Measurements from ENCODE around the gene NMNAT1. TPM values are rescaled to one million over a fixed set of nuclear protein-coding genes. Genes with fewer than 3 reads are reported as not detected.

Gene NMNAT1
- polyA plus RNA-seq, 2 of the 4 experiments (the other 2 are of a cell fraction): 3.2 to 4.9 TPM

DNA sequence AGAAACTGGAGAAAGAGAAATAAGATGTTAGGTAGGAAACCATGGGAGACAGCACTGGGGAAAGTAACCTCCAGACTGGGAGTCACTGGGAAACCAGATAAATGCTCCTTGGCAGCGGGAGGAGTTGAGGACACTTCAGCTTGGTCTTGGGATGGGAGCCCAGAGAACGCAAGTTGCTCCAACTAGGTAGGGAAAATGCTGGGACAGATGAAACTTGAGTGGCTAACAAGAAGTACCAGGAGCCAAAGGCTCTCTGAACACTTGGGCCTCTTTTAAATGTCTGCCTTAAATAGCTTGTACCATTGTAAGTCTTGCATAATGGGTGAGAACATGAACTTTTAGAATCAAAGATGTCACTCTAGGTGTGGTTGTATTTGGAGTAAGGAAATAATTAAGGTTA lies 3.0 kb downstream of the NMNAT1 start:
- Histone ChIP-seq H3K4me3 (no peak overlapping the region), H3K4me2 (no peak overlapping the region), H3K9me3 (no peaks in the 10 kb centered on the region), H3K4me1 (peaks cover 10% of the 10 kb centered on the region; the same call in 1 of the 3 replicates), H3K27ac (no peak overlapping the region)
- TF ChIP-seq, protein P1, sequence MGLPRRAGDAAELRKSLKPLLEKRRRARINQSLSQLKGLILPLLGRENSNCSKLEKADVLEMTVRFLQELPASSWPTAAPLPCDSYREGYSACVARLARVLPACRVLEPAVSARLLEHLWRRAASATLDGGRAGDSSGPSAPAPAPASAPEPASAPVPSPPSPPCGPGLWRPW (IDR thresholded peaks at IDR 0.05): no peak
- TF ChIP-seq CBX2 (IDR thresholded peaks at IDR 0.05; ENCODE audit: borderline replicate concordance, low read depth): no peak
- TF ChIP-seq JUN (IDR thresholded peaks at IDR 0.05): no peak
- no peak for TF ChIP-seq MAFK (IDR thresholded peaks at IDR 0.05; ENCODE audit: partially characterized antibody)
- no peak for TF ChIP-seq JUNB (IDR thresholded peaks at IDR 0.05)
- no peak for TF ChIP-seq FOSB (CRISPR knock-in tag; IDR thresholded peaks at IDR 0.05)
- TF ChIP-seq CEBPB (IDR thresholded peaks at IDR 0.05): no peak
- TF ChIP-seq, protein P2, sequence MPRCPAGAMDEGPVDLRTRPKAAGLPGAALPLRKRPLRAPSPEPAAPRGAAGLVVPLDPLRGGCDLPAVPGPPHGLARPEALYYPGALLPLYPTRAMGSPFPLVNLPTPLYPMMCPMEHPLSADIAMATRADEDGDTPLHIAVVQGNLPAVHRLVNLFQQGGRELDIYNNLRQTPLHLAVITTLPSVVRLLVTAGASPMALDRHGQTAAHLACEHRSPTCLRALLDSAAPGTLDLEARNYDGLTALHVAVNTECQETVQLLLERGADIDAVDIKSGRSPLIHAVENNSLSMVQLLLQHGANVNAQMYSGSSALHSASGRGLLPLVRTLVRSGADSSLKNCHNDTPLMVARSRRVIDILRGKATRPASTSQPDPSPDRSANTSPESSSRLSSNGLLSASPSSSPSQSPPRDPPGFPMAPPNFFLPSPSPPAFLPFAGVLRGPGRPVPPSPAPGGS (IDR thresholded peaks at IDR 0.05): no peak
- no peak for TF ChIP-seq MYC (IDR thresholded peaks at IDR 0.05; ENCODE audit: borderline replicate concordance, low read length)
- TF ChIP-seq ZC3H11A (IDR thresholded peaks at IDR 0.05): no peak
- TF ChIP-seq KDM1A (IDR thresholded peaks at IDR 0.05; ENCODE audit: low read depth): no peak
- TF ChIP-seq HDAC2 (IDR thresholded peaks at IDR 0.05): no peak
- no peak for TF ChIP-seq HEYL (CRISPR knock-in tag; IDR thresholded peaks at IDR 0.05)
- DNase-seq (ENCODE audit: low read depth in 1 of 2, low spot score in 1 of 2) (no peak), FAIRE-seq (no peak), ATAC-seq (no peak)
- CTCF ChIA-PET: no interaction called here
- 95% methylated on average over 2 of the region's 2 CpGs for WGBS (ENCODE audit: missing lambda C conversion rate)
- POLR2A ChIA-PET: no interaction called here

DNA sequence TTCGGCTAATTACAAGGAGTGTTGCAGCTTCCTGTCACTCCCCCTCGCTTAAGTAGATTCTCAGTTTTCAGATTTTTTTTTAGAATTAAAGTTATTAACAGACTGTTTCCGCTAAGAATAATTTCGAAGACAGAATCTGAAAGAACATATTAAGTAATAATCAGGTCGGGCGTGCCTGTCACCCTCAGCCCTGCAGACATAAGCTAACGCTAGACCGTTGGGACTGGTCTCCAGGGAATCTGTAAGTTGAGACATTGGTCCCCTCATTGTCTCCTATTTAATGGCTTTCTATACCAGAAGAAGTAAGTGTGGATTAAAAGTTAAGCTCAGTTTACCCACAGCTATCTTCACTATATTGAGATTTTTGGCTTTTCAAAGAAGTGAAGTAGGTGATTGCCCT lies 14.5 kb downstream of the NMNAT1 start:
- DNase-seq (ENCODE audit: low read depth in 1 of 2, low spot score in 1 of 2) (no peak), FAIRE-seq (no peak), ATAC-seq (no peak)
- Histone ChIP-seq H3K4me2 (no peak overlapping the region), H3K4me1 (no peaks in the 10 kb centered on the region; the same call in 2 of the 3 replicates), H3K4me3 (no peak overlapping the region), H3K9me3 (no peaks in the 10 kb centered on the region), H3K27ac (no peak overlapping the region)
- ChIA-PET POLR2A (no interaction called here), CTCF (interaction anchor here (1.1 kb wide), 1 partner anchor 381 kb away, joined by 3 read pairs; no protein-coding TSS in a partner anchor)
- no peak for TF ChIP-seq PHF8 (IDR thresholded peaks at IDR 0.05; ENCODE audit: borderline replicate concordance, low read depth)
- WGBS (ENCODE audit: missing lambda C conversion rate): 89% methylated on average over 8 of the region's 8 CpGs

DNA sequence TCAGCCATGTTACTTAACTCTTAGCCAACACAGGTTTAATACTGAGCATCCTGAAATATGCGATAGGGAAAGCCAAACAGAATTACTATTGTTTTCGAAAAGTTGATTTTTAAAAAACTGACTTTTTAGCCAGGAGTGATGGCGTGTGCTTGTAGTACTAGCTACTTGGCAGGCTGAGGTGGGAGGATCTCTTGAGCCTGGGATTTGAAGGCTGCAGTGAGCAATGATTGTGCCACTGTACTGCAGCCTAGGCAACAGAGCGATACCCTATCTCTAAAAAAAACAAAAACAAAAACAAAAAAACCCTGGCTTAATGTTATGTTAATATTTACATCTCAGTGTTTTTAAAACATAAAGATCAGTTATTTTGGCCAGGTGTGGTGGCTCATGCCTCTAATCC lies 16.7 kb downstream of the NMNAT1 start:
- DNase-seq (ENCODE audit: low read depth in 1 of 2, low spot score in 1 of 2) (no peak), FAIRE-seq (no peak), ATAC-seq (no peak)
- H3K27ac ChIP-seq: no peak overlapping the region
- TF ChIP-seq HOXB13 (CRISPR knock-in tag; IDR thresholded peaks at IDR 0.05; ENCODE audit: low read depth) (no peak), HOXA7 (CRISPR knock-in tag; IDR thresholded peaks at IDR 0.05) (no peak), JUN (IDR thresholded peaks at IDR 0.05) (no peak), NPAS2 (CRISPR knock-in tag; IDR thresholded peaks at IDR 0.05; ENCODE audit: borderline replicate concordance) (no peak), TFCP2L1 (CRISPR knock-in tag; IDR thresholded peaks at IDR 0.05) (no peak), RNF2 (IDR thresholded peaks at IDR 0.05; ENCODE audit: borderline replicate concordance, low read depth) (no peak), FOSL2 (IDR thresholded peaks at IDR 0.05) (no peak), FOSL2 (CRISPR knock-in tag; IDR thresholded peaks at IDR 0.05) (no peak), HOXB5 (CRISPR knock-in tag; IDR thresholded peaks at IDR 0.05) (no peak)
- TF ChIP-seq, protein P3, sequence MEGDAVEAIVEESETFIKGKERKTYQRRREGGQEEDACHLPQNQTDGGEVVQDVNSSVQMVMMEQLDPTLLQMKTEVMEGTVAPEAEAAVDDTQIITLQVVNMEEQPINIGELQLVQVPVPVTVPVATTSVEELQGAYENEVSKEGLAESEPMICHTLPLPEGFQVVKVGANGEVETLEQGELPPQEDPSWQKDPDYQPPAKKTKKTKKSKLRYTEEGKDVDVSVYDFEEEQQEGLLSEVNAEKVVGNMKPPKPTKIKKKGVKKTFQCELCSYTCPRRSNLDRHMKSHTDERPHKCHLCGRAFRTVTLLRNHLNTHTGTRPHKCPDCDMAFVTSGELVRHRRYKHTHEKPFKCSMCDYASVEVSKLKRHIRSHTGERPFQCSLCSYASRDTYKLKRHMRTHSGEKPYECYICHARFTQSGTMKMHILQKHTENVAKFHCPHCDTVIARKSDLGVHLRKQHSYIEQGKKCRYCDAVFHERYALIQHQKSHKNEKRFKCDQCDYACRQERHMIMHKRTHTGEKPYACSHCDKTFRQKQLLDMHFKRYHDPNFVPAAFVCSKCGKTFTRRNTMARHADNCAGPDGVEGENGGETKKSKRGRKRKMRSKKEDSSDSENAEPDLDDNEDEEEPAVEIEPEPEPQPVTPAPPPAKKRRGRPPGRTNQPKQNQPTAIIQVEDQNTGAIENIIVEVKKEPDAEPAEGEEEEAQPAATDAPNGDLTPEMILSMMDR (IDR thresholded peaks at IDR 0.05): no peak
- TF ChIP-seq, protein P4, sequence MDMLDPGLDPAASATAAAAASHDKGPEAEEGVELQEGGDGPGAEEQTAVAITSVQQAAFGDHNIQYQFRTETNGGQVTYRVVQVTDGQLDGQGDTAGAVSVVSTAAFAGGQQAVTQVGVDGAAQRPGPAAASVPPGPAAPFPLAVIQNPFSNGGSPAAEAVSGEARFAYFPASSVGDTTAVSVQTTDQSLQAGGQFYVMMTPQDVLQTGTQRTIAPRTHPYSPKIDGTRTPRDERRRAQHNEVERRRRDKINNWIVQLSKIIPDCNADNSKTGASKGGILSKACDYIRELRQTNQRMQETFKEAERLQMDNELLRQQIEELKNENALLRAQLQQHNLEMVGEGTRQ (IDR thresholded peaks at IDR 0.05): no peak
- TF ChIP-seq, protein P5, sequence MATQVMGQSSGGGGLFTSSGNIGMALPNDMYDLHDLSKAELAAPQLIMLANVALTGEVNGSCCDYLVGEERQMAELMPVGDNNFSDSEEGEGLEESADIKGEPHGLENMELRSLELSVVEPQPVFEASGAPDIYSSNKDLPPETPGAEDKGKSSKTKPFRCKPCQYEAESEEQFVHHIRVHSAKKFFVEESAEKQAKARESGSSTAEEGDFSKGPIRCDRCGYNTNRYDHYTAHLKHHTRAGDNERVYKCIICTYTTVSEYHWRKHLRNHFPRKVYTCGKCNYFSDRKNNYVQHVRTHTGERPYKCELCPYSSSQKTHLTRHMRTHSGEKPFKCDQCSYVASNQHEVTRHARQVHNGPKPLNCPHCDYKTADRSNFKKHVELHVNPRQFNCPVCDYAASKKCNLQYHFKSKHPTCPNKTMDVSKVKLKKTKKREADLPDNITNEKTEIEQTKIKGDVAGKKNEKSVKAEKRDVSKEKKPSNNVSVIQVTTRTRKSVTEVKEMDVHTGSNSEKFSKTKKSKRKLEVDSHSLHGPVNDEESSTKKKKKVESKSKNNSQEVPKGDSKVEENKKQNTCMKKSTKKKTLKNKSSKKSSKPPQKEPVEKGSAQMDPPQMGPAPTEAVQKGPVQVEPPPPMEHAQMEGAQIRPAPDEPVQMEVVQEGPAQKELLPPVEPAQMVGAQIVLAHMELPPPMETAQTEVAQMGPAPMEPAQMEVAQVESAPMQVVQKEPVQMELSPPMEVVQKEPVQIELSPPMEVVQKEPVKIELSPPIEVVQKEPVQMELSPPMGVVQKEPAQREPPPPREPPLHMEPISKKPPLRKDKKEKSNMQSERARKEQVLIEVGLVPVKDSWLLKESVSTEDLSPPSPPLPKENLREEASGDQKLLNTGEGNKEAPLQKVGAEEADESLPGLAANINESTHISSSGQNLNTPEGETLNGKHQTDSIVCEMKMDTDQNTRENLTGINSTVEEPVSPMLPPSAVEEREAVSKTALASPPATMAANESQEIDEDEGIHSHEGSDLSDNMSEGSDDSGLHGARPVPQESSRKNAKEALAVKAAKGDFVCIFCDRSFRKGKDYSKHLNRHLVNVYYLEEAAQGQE (IDR thresholded peaks at IDR 0.05): no peak
- ChIA-PET CTCF (interaction anchor here (1.3 kb wide), 1 partner anchor 10 kb away, joined by 5 read pairs; no protein-coding TSS in a partner anchor), POLR2A (no interaction called here)
- H3K4me1 ChIP-seq: no peaks in the 10 kb centered on the region; the same call in 2 of the 3 replicates
- no peaks in the 10 kb centered on the region for H3K9me3 ChIP-seq
- H3K4me2 ChIP-seq: no peak overlapping the region
- WGBS (ENCODE audit: missing lambda C conversion rate): 89% methylated on average over 4 of the region's 4 CpGs
- H3K4me3 ChIP-seq: no peak overlapping the region

Data from A549 (cell line).